Keratinocyte (primary cell): Measurements from ENCODE around the gene CHFR. TPM values are rescaled to one million over a fixed set of nuclear protein-coding genes. Genes with fewer than 3 reads are reported as not detected.

Experiments
- DNase-seq: peaks from one replicate; pipeline ENCODE4 v3.0.0-alpha.2; 2011; ENCODE audit warnings: low read depth, missing footprints, low spot score
- FAIRE-seq: peaks from 2 replicates; lab custom pipeline; 2011; peaks lifted over from hg19 to GRCh38; lab: Jason Lieb, UNC
- H2AFZ ChIP-seq: 2 replicates; pipeline ENCODE4 v1.6.0; 2012; ENCODE audit warnings: low read length, control low read depth, inconsistent platforms; ENCODE audit not compliant: control insufficient read depth
- H3K27ac ChIP-seq: 2 replicates; pipeline ENCODE4 v1.5.1; 2011; ENCODE audit warnings: low read length; ENCODE audit not compliant: control insufficient read depth, insufficient read depth
- H3K27me3 ChIP-seq: 3 replicates; pipeline ENCODE4 v1.6.0; 2011; ENCODE audit warnings: low read length; ENCODE audit not compliant: control insufficient read depth, insufficient read depth; ENCODE audit errors: extremely low read depth
- H3K36me3 ChIP-seq, 2 experiments: 2 replicates in 1 of 2; 3 replicates in 1 of 2; pipeline ENCODE4 v1.5.1; 2011; ENCODE audit warnings: low read length in 2 of 2, mild to moderate bottlenecking in 1 of 2; ENCODE audit not compliant: control insufficient read depth in 2 of 2, insufficient read depth in 2 of 2; ENCODE audit errors: extremely low read depth in 1 of 2
- H3K4me1 ChIP-seq: 3 replicates; pipeline ENCODE4 v1.5.1; 2011; ENCODE audit warnings: low read length; ENCODE audit not compliant: control insufficient read depth, insufficient read depth; ENCODE audit errors: extremely low read depth
- H3K4me2 ChIP-seq: 3 replicates; pipeline ENCODE4 v1.6.0; 2011; ENCODE audit warnings: low read depth, low read length; ENCODE audit not compliant: control insufficient read depth, insufficient read depth; ENCODE audit errors: extremely low read depth
- H3K4me3 ChIP-seq, 3 experiments: fragments of 200-600 bp in 1 of 3; sonication (generic) in 1 of 3; 2 replicates in 2 of 3; 3 replicates in 1 of 3; pipeline ENCODE4 v1.5.1; 2011 to 2016; ENCODE audit warnings: low read length in 3 of 3, mild to moderate bottlenecking in 3 of 3, control low read depth in 2 of 3, inconsistent platforms in 1 of 3, low read depth in 1 of 3, mixed read lengths in 1 of 3, mixed run types in 1 of 3, moderate library complexity in 1 of 3; ENCODE audit not compliant: control insufficient read depth in 2 of 3, insufficient read depth in 2 of 3; ENCODE audit errors: extremely low read depth in 1 of 3
- H3K79me2 ChIP-seq: 2 replicates; pipeline ENCODE4 v1.6.0; 2012; ENCODE audit warnings: low read length; ENCODE audit not compliant: control insufficient read depth, insufficient read depth
- H3K9ac ChIP-seq: 3 replicates; pipeline ENCODE4 v1.6.0; 2011; ENCODE audit warnings: low read length; ENCODE audit not compliant: control insufficient read depth, insufficient read depth; ENCODE audit errors: extremely low read depth
- H3K9me1 ChIP-seq: 3 replicates; pipeline ENCODE4 v1.6.0; 2011; ENCODE audit warnings: low read length; ENCODE audit not compliant: control insufficient read depth, insufficient read depth; ENCODE audit errors: extremely low read depth
- H3K9me3 ChIP-seq: 2 replicates; pipeline ENCODE4 v1.5.1; 2012; ENCODE audit warnings: low read depth, low read length; ENCODE audit not compliant: control insufficient read depth
- H4K20me1 ChIP-seq: 3 replicates; pipeline ENCODE4 v1.6.0; 2011; ENCODE audit warnings: low read length; ENCODE audit not compliant: control insufficient read depth, insufficient read depth; ENCODE audit errors: extremely low read depth
- CTCF ChIP-seq, 3 experiments: IDR thresholded peaks in 1 of 3; conservative IDR thresholded peaks in 1 of 3; optimal IDR thresholded peaks in 1 of 3; 2 replicates in 2 of 3; 3 replicates in 1 of 3; pipeline versions ENCODE3 to v1.5.1; 2011; ENCODE audit warnings: low read length in 3 of 3, mild to moderate bottlenecking in 3 of 3, moderate library complexity in 2 of 3, control low read depth in 1 of 3, inconsistent platforms in 1 of 3; ENCODE audit not compliant: insufficient read depth in 2 of 3; ENCODE audit errors: extremely low read depth in 1 of 3
- EZH2 ChIP-seq: IDR thresholded peaks from one replicate; pipeline ENCODE4 v1.6.1; 2012; ENCODE audit warnings: inconsistent platforms, mild to moderate bottlenecking, low read length, moderate library complexity
- dilution Hi-C: fragments of 300-500 bp; cut with MboI; formaldehyde crosslinking; loops from one replicate; pipeline ENCODE4 v1.7.0; 2020; ENCODE audit warnings: low sequenced_read_pairs; ENCODE audit not compliant: extremely low pct_ligation_motif_present
- polyA plus RNA-seq, 5 experiments: library from polyadenylated mRNA; depleted of rRNA in 3 of 5; stranded (reverse) in 3 of 5; stranded (forward) in 1 of 5; unstranded in 1 of 5; fragments of >200 nt; gene quantifications; 1 replicate in 1 of 5; 2 replicates in 3 of 5; 3 replicates in 1 of 5; pipeline versions ENCODE4 v1.2.1 to v1.2.3, GENCODE V29; 2011 to 2012; ENCODE audit warnings: missing spikeins in 2 of 5, low read depth in 1 of 5, low replicate concordance in 1 of 5

CHFR gene
- polyA plus RNA-seq, 1 donor (not counting 4 experiments of a cell fraction or from before 2014, with no cell fraction given): 35.8 TPM

DNA sequence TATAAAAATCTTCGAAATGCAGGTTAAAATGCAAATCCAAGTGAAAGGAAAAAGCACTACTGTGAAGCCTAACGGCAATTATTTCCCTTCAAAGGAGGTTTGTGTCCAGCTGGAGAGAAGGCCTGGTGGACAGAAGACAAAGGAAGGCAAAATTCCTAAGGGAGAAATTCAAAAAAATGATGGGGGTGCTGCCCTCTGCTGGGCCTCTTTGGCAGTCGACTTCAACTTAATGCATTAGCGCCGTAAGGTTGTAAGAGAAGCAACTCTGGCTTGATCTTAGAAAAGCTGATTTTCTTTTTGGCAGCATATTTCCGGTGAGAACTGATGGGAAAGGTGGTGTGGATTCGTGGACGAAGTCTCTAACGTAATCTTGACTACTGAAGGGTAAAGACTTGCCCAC, 34.3 kb upstream of the CHFR start:
- no peak overlapping the region for H3K27ac ChIP-seq
- dilution Hi-C loops: no loop called here
- H2AFZ ChIP-seq: no peak overlapping the region
- FAIRE-seq: no peak
- H3K9me3 ChIP-seq: peaks cover 55% of the 10 kb centered on the region
- no peaks in the 10 kb centered on the region for H4K20me1 ChIP-seq
- no peak overlapping the region for H3K9ac ChIP-seq
- DNase-seq: no peak
- no peaks in the 10 kb centered on the region for H3K79me2 ChIP-seq
- no peaks in the 10 kb centered on the region for H3K36me3 ChIP-seq
- H3K9me1 ChIP-seq: no peaks in the 10 kb centered on the region
- no peaks in the 10 kb centered on the region for H3K27me3 ChIP-seq
- H3K4me3 ChIP-seq: no peak overlapping the region
- H3K4me1 ChIP-seq: no peaks in the 10 kb centered on the region
- no peak overlapping the region for H3K4me2 ChIP-seq
- no peak for TF ChIP-seq EZH2
- no peak for TF ChIP-seq CTCF (optimal IDR thresholded peaks at IDR 0.05 in 1 of 3, IDR thresholded peaks at IDR 0.05 in 1 of 3, conservative IDR thresholded peaks at IDR 0.05 in 1 of 3; ENCODE audit: extremely low read depth in 1 of 3, insufficient read depth in 2 of 3, low read length in 3 of 3)

DNA sequence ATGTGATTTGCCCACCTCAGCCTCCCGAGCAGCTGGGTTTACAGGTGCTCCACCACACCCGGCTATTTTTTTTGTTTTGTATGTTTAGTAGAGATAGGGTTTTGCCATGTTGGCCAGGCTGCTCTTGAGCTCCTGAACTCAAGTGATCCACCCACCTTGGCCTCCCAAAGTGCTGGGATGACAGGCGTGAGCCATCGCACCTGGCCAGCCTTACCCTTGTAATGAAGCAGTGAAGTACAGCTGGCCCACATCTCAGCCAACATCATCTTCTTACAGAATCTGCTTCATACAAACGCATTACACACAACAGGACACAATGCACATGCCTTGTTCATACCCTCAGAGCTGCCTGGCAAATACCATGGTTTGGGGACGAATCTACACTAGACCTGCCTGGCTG, 31.3 kb upstream of the CHFR start:
- Histone ChIP-seq H4K20me1 (no peaks in the 10 kb centered on the region), H3K4me2 (no peak overlapping the region), H3K27me3 (no peaks in the 10 kb centered on the region), H3K4me1 (no peaks in the 10 kb centered on the region), H3K9me3 (peaks cover 30% of the 10 kb centered on the region), H2AFZ (no peak overlapping the region), H3K4me3 (no peak overlapping the region), H3K36me3 (no peaks in the 10 kb centered on the region), H3K9me1 (no peaks in the 10 kb centered on the region), H3K27ac (no peak overlapping the region), H3K9ac (no peak overlapping the region), H3K79me2 (no peaks in the 10 kb centered on the region)
- DNase-seq (no peak), FAIRE-seq (no peak)
- no peak for TF ChIP-seq EZH2
- no peak for TF ChIP-seq CTCF (optimal IDR thresholded peaks at IDR 0.05 in 1 of 3, IDR thresholded peaks at IDR 0.05 in 1 of 3, conservative IDR thresholded peaks at IDR 0.05 in 1 of 3; ENCODE audit: extremely low read depth in 1 of 3, insufficient read depth in 2 of 3, low read length in 3 of 3)
- dilution Hi-C loops: no loop called here
